Upper lobe of left lung (tissue), 6 donors: ENCODE results near the gene N4BP2L2. TPM values are rescaled to one million over a fixed set of nuclear protein-coding genes. Genes with fewer than 3 reads are reported as not detected.
"Not testable (repeated sequence)": the region's sequence is repeated elsewhere in the genome, so short reads cannot be mapped to it uniquely, and the experiment has no call there.

Experiments
- ATAC-seq, 2 donors: fragments of 200-7000 bp; cut with Tn5 transposase; one replicate each; pipeline ENCODE4 v1.9.1; 2022; ENCODE audit warnings: mild to moderate bottlenecking in 2 of 2, moderate library complexity in 2 of 2; ENCODE audit not compliant: low FRiP score in 2 of 2
- DNase-seq, 2 donors: peaks; one replicate each; pipeline ENCODE4 v3.0.0-alpha.2; 2019 to 2020
- H3K27ac ChIP-seq, 4 donors: fragments of 200-600 bp; sonication (generic); one replicate each; pipeline ENCODE4 v1.5.1; 2016 to 2019
- H3K27me3 ChIP-seq, 4 donors: fragments of 200-600 bp; sonication (generic); one replicate each; pipeline ENCODE4 v1.5.1; 2017 to 2019
- H3K36me3 ChIP-seq, 4 donors: fragments of 200-600 bp; sonication (generic); one replicate each; pipeline ENCODE4 v1.5.1; 2016 to 2019
- H3K4me1 ChIP-seq, 4 donors: fragments of 200-600 bp; sonication (generic); one replicate each; pipeline ENCODE4 v1.5.1; 2018 to 2019
- H3K4me3 ChIP-seq, 4 donors: fragments of 200-600 bp; sonication (generic); one replicate each; pipeline ENCODE4 v1.5.1; 2017 to 2019; ENCODE audit warnings: mild to moderate bottlenecking in 2 of 4, moderate library complexity in 1 of 4
- H3K9me3 ChIP-seq, 4 donors: fragments of 200-600 bp; sonication (generic); one replicate each; pipeline ENCODE4 v1.5.1; 2018 to 2019
- EP300 ChIP-seq, 4 donors: sonication (generic); formaldehyde crosslinking; IDR thresholded peaks; one replicate each; pipeline ENCODE4 v1.5.1; 2017; ENCODE audit warnings: antibody characterized with exemption in 4 of 4, control low read depth in 2 of 4
- POLR2A ChIP-seq, 4 donors: fragments of 450-650 bp; IDR thresholded peaks; one replicate each; pipeline ENCODE4 v1.5.1; 2016 to 2017; ENCODE audit warnings: antibody characterized with exemption in 4 of 4, mild to moderate bottlenecking in 2 of 4
- POLR2AphosphoS5 ChIP-seq, 2 donors: sonication (generic); formaldehyde crosslinking; IDR thresholded peaks; one replicate each; pipeline ENCODE4 v1.5.1; 2017; ENCODE audit warnings: antibody characterized with exemption in 2 of 2
- WGBS, 2 donors: methylation state at CpG; one replicate each; pipeline ENCODE4 v1.1.5; 2017 to 2018; 5-methylcytosine and 5-hydroxymethylcytosine counted together
- total RNA-seq, 6 donors: library from RNA; depleted of rRNA in 4 of 6; stranded (reverse); fragments of >200 nt in 4 of 6; gene quantifications; one replicate each; pipeline versions ENCODE4 v1.1.0 to v1.2.1, GENCODE V29; 2016 to 2021
- TF ChIP-seq, protein P1 (sequence below), 6 experiments: fragments of 450-650 bp in 4 of 6; fragments of 200-600 bp in 2 of 6; sonication (generic) in 2 of 6; IDR thresholded peaks; one replicate each; pipeline ENCODE4 v1.5.1; 2016 to 2019; ENCODE audit warnings: antibody characterized with exemption in 6 of 6
- donor health status: DM: no; HTN: no; CAD: no; lungs with moderate emphysema.
- donor health status: DM: no; HTN: yes; CAD: no; lungs with severe emphysema.

Gene N4BP2L2
- total RNA-seq, 6 donors from 2014 or later: 93.7 to 583 (median 146) TPM

DNA sequence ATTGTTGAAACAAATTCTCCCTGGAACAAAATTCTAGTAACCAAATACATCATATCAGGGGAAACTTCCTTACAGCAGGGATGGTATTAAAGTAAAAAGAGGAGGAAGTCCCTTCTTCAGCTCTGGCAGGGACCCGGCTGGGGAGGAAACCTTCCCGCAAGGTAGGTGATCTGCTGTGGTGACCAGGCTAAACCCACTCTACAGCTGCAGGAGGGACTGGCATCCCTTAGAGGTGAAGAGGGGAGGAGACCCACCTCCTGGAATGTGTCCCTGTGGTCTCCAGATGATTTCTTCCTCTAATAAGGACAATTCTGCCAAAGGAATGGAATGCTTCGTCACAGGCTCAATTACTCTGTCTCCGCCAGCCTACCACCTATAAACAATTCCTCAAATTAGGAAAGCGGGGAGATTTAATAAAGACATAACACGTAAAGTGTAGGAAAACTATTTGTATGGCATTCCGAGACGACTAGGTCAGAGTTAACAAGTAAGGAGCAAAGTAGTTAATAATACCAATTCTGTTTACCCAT is 47.0 kb upstream of the N4BP2L2 start:
- 7 to 10% methylated on average over 8 of the region's 8 CpGs for WGBS, 2 donors
- DNase-seq: no peak
- Histone ChIP-seq H3K27ac (peak overlapping the region; percentile 61 to 99 (median 86)), H3K4me1 (peaks cover 10 to 32% (median 27%) of the 10 kb centered on the region in 4 donors), H3K9me3 (no peaks in the 10 kb centered on the region), H3K4me3 (peak overlapping the region; percentile 26 to 91 (median 74)), H3K36me3 (no peaks in the 10 kb centered on the region), H3K27me3 (no peaks in the 10 kb centered on the region)
- TF ChIP-seq, protein P1, sequence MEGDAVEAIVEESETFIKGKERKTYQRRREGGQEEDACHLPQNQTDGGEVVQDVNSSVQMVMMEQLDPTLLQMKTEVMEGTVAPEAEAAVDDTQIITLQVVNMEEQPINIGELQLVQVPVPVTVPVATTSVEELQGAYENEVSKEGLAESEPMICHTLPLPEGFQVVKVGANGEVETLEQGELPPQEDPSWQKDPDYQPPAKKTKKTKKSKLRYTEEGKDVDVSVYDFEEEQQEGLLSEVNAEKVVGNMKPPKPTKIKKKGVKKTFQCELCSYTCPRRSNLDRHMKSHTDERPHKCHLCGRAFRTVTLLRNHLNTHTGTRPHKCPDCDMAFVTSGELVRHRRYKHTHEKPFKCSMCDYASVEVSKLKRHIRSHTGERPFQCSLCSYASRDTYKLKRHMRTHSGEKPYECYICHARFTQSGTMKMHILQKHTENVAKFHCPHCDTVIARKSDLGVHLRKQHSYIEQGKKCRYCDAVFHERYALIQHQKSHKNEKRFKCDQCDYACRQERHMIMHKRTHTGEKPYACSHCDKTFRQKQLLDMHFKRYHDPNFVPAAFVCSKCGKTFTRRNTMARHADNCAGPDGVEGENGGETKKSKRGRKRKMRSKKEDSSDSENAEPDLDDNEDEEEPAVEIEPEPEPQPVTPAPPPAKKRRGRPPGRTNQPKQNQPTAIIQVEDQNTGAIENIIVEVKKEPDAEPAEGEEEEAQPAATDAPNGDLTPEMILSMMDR (IDR thresholded peaks at IDR 0.05): no peak
- no peak for TF ChIP-seq POLR2A (IDR thresholded peaks at IDR 0.05)
- no peak for TF ChIP-seq EP300 (IDR thresholded peaks at IDR 0.05)
- no peak for TF ChIP-seq POLR2AphosphoS5 (IDR thresholded peaks at IDR 0.05)
- no peak for ATAC-seq

- no peak overlapping the region for H3K27ac ChIP-seq
- 83 to 92% methylated on average over 2 of the region's 2 CpGs for WGBS, 2 donors
- peaks cover 0 to 2% (median 0%) of the 10 kb centered on the region in 4 donors for H3K9me3 ChIP-seq
- TF ChIP-seq, protein P1 (IDR thresholded peaks at IDR 0.05): no peak
- no peak for TF ChIP-seq EP300 (IDR thresholded peaks at IDR 0.05)
- no peak for TF ChIP-seq POLR2A (IDR thresholded peaks at IDR 0.05)
- no peak for TF ChIP-seq POLR2AphosphoS5 (IDR thresholded peaks at IDR 0.05)
- H3K36me3 ChIP-seq: no peaks in the 10 kb centered on the region
- H3K27me3 ChIP-seq: no peaks in the 10 kb centered on the region
- DNase-seq (no peak), ATAC-seq (no peak)
- H3K4me3 ChIP-seq: no peak overlapping the region
- peaks cover 0 to 8% (median 4%) of the 10 kb centered on the region in 4 donors for H3K4me1 ChIP-seq
Observed at GRCh38 chr13:32582991-32583390, 44.4 kb upstream of the N4BP2L2 start.

GRCh38 chr13:32582281-32582680 is 43.7 kb upstream of the N4BP2L2 start:
- Histone ChIP-seq H3K36me3 (no peaks in the 10 kb centered on the region), H3K4me1 (peaks cover 0 to 6% (median 4%) of the 10 kb centered on the region in 4 donors), H3K9me3 (peaks cover 0 to 6% (median 0%) of the 10 kb centered on the region in 4 donors), H3K27me3 (no peaks in the 10 kb centered on the region), H3K27ac (no peak overlapping the region), H3K4me3 (no peak overlapping the region)
- TF ChIP-seq, protein P1 (IDR thresholded peaks at IDR 0.05): no peak
- TF ChIP-seq POLR2A (IDR thresholded peaks at IDR 0.05) (no peak), POLR2AphosphoS5 (IDR thresholded peaks at IDR 0.05) (no peak), EP300 (IDR thresholded peaks at IDR 0.05) (no peak)
- ATAC-seq (no peak), DNase-seq (no peak)
- 71 to 72% methylated on average over 2 of the region's 2 CpGs for WGBS, 2 donors

DNA sequence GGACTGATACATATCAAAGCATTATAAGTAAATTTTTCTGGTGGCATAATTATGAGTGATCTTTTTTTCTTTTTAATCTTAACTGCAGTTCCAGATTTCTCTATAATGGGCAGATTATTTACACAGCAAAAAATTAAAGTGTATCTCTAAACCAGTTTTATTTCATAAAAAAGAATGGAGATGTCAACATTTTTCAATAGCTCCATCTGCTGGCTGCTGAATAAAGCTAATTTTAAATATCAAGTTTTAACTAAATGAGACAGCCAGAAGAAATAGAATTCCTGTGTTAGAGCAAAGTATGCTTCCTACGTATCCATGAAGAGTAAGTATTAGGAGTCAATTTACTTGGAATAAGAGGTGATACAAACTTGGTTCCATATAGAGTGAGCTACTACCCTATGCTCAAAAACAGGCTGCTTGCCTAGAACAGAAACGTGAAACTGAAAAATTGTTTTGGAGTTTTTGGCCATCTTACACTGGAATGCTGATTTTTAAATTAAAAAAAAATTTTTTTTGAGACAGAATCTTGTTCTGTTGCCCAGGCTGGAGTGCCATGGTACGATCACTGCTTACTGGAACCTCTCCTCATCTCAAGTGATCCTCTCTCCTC is 42.7 kb upstream of the N4BP2L2 start:
- WGBS, 2 donors: 58 to 59% methylated on average over 3 of the region's 3 CpGs
- H3K27ac ChIP-seq: no peak overlapping the region
- no peak for DNase-seq
- H3K9me3 ChIP-seq: peaks cover 0 to 6% (median 0%) of the 10 kb centered on the region in 4 donors
- peaks cover 0 to 6% (median 4%) of the 10 kb centered on the region in 4 donors for H3K4me1 ChIP-seq
- no peaks in the 10 kb centered on the region for H3K27me3 ChIP-seq
- ATAC-seq: no peak
- no peak overlapping the region for H3K4me3 ChIP-seq
- H3K36me3 ChIP-seq: no peaks in the 10 kb centered on the region
- TF ChIP-seq, protein P1 (IDR thresholded peaks at IDR 0.05): peak in 3 of 6 experiments; percentile 34 to 38 (median 35)
- TF ChIP-seq POLR2AphosphoS5 (IDR thresholded peaks at IDR 0.05): no peak

DNA sequence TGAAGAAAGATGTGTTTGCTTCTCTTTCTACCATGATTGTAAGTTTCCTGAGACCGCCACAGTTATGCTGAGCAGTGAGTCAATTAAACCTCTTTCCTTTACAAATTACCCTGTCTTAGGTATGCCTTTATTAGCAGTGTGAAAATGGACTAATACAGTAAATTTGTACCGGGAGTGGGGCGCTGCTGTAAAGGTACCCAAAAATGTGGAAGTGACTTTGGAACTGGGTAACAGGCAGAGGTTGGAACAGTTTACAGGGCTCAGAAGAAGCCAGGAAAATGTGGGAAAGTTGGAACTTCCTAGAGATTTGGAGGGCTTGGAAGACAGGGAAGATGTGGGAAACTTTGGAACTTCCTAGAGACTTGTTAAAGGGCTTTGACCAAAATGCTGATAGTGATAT is 38.4 kb upstream of the N4BP2L2 start:
- H3K27me3 ChIP-seq: no peaks in the 10 kb centered on the region
- 97 to 98% methylated on average over 3 of the region's 3 CpGs for WGBS, 2 donors
- H3K36me3 ChIP-seq: no peaks in the 10 kb centered on the region
- no peak overlapping the region for H3K4me3 ChIP-seq
- H3K27ac ChIP-seq: no peak overlapping the region
- peaks cover 0 to 6% (median 0%) of the 10 kb centered on the region in 4 donors for H3K9me3 ChIP-seq
- ATAC-seq (no peak), DNase-seq (no peak)
- H3K4me1 ChIP-seq: no peaks in the 10 kb centered on the region
- TF ChIP-seq POLR2A (IDR thresholded peaks at IDR 0.05): no peak
- TF ChIP-seq, protein P1 (IDR thresholded peaks at IDR 0.05): no peak

GRCh38 chr13:32575687-32576086 is 37.1 kb upstream of the N4BP2L2 start:
- not testable (repeated sequence) for H3K4me1 ChIP-seq, H3K27me3 ChIP-seq, H3K4me3 ChIP-seq, H3K9me3 ChIP-seq, DNase-seq, ATAC-seq, H3K36me3 ChIP-seq, H3K27ac ChIP-seq
- WGBS, 2 donors: 88 to 91% methylated on average over 4 of the region's 4 CpGs

GRCh38 chr13:32560842-32561241 is 22.2 kb upstream of the N4BP2L2 start:
- ATAC-seq, H3K27ac ChIP-seq, H3K27me3 ChIP-seq, H3K36me3 ChIP-seq, H3K4me1 ChIP-seq, DNase-seq, H3K4me3 ChIP-seq: not testable (repeated sequence)
- H3K9me3 ChIP-seq: peaks cover 0 to 19% (median 5%) of the 10 kb centered on the region in 4 donors
- 100% methylated on average over 1 of the region's 1 CpG for WGBS, 2 donors
